WTC11 (cell line): ENCODE data around the gene GRM3.

ENCODE experiments used
- JUN ChIP-seq: sonication (generic); formaldehyde crosslinking; IDR thresholded peaks from 2 replicates; pipeline ENCODE4 v1.8.0; 2023; ENCODE audit warnings: mild to moderate bottlenecking, missing genetic modification reagents
- ZNF121 ChIP-seq: sonication (generic); formaldehyde crosslinking; IDR thresholded peaks from 2 replicates; pipeline ENCODE4 v1.8.0; 2023; ENCODE audit warnings: missing genetic modification reagents
- ZNF317 ChIP-seq: sonication (generic); formaldehyde crosslinking; IDR thresholded peaks from 2 replicates; pipeline ENCODE4 v1.8.1; 2023; ENCODE audit warnings: low read depth, mild to moderate bottlenecking, moderate library complexity, missing genetic modification reagents, borderline replicate concordance
- TF ChIP-seq, protein P1 (sequence below): fragments of 200-600 bp; IDR thresholded peaks from 2 replicates; pipeline ENCODE4 v1.8.0; 2022; ENCODE audit warnings: antibody characterized with exemption
- TF ChIP-seq, protein P2 (sequence below): sonication (generic); formaldehyde crosslinking; IDR thresholded peaks from 2 replicates; pipeline ENCODE4 v1.8.1; 2023; ENCODE audit warnings: mild to moderate bottlenecking, missing genetic modification reagents, borderline replicate concordance
- TF ChIP-seq, protein P3 (sequence below): sonication (generic); formaldehyde crosslinking; IDR thresholded peaks from 2 replicates; pipeline ENCODE4 v1.8.0; 2022; ENCODE audit warnings: missing genetic modification reagents
- TF ChIP-seq, protein P4 (sequence below): sonication (generic); formaldehyde crosslinking; IDR thresholded peaks from 2 replicates; pipeline ENCODE4 v1.8.0; 2022; ENCODE audit warnings: mild to moderate bottlenecking, missing genetic modification reagents
- TF ChIP-seq, protein P5 (sequence below): sonication (generic); formaldehyde crosslinking; IDR thresholded peaks from 2 replicates; pipeline ENCODE4 v1.8.0; 2022; ENCODE audit warnings: mild to moderate bottlenecking, missing genetic modification reagents
- TF ChIP-seq, protein P6 (sequence below): sonication (generic); formaldehyde crosslinking; conservative IDR thresholded peaks from 2 replicates; pipeline ENCODE4 v1.8.1; 2022; ENCODE audit warnings: mild to moderate bottlenecking, missing genetic modification reagents

DNA sequence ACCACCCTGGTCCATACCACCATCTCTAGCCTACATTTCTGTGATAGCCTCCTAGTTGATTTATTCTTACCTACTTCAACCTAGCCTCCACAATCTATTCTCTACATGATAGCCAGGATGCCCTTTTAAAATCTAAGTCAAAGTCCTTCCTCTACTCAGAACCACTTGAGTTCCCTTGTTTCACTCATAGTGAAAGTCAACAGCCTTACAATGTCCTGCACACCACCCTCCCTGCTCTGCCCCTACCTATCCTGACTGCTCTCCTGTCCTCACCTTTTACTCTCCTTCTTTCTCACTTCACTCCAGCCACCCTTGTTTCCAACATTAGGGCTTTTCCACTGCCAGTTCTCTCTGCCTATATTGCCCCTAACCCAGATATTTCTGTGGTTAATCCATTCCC is 146.7 kb downstream of the GRM3 start:
- TF ChIP-seq, protein P1, sequence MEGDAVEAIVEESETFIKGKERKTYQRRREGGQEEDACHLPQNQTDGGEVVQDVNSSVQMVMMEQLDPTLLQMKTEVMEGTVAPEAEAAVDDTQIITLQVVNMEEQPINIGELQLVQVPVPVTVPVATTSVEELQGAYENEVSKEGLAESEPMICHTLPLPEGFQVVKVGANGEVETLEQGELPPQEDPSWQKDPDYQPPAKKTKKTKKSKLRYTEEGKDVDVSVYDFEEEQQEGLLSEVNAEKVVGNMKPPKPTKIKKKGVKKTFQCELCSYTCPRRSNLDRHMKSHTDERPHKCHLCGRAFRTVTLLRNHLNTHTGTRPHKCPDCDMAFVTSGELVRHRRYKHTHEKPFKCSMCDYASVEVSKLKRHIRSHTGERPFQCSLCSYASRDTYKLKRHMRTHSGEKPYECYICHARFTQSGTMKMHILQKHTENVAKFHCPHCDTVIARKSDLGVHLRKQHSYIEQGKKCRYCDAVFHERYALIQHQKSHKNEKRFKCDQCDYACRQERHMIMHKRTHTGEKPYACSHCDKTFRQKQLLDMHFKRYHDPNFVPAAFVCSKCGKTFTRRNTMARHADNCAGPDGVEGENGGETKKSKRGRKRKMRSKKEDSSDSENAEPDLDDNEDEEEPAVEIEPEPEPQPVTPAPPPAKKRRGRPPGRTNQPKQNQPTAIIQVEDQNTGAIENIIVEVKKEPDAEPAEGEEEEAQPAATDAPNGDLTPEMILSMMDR: no peak
- TF ChIP-seq, protein P2, sequence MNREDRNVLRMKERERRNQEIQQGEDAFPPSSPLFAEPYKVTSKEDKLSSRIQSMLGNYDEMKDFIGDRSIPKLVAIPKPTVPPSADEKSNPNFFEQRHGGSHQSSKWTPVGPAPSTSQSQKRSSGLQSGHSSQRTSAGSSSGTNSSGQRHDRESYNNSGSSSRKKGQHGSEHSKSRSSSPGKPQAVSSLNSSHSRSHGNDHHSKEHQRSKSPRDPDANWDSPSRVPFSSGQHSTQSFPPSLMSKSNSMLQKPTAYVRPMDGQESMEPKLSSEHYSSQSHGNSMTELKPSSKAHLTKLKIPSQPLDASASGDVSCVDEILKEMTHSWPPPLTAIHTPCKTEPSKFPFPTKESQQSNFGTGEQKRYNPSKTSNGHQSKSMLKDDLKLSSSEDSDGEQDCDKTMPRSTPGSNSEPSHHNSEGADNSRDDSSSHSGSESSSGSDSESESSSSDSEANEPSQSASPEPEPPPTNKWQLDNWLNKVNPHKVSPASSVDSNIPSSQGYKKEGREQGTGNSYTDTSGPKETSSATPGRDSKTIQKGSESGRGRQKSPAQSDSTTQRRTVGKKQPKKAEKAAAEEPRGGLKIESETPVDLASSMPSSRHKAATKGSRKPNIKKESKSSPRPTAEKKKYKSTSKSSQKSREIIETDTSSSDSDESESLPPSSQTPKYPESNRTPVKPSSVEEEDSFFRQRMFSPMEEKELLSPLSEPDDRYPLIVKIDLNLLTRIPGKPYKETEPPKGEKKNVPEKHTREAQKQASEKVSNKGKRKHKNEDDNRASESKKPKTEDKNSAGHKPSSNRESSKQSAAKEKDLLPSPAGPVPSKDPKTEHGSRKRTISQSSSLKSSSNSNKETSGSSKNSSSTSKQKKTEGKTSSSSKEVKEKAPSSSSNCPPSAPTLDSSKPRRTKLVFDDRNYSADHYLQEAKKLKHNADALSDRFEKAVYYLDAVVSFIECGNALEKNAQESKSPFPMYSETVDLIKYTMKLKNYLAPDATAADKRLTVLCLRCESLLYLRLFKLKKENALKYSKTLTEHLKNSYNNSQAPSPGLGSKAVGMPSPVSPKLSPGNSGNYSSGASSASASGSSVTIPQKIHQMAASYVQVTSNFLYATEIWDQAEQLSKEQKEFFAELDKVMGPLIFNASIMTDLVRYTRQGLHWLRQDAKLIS (CRISPR knock-in tag): no peak
- TF ChIP-seq, protein P3, sequence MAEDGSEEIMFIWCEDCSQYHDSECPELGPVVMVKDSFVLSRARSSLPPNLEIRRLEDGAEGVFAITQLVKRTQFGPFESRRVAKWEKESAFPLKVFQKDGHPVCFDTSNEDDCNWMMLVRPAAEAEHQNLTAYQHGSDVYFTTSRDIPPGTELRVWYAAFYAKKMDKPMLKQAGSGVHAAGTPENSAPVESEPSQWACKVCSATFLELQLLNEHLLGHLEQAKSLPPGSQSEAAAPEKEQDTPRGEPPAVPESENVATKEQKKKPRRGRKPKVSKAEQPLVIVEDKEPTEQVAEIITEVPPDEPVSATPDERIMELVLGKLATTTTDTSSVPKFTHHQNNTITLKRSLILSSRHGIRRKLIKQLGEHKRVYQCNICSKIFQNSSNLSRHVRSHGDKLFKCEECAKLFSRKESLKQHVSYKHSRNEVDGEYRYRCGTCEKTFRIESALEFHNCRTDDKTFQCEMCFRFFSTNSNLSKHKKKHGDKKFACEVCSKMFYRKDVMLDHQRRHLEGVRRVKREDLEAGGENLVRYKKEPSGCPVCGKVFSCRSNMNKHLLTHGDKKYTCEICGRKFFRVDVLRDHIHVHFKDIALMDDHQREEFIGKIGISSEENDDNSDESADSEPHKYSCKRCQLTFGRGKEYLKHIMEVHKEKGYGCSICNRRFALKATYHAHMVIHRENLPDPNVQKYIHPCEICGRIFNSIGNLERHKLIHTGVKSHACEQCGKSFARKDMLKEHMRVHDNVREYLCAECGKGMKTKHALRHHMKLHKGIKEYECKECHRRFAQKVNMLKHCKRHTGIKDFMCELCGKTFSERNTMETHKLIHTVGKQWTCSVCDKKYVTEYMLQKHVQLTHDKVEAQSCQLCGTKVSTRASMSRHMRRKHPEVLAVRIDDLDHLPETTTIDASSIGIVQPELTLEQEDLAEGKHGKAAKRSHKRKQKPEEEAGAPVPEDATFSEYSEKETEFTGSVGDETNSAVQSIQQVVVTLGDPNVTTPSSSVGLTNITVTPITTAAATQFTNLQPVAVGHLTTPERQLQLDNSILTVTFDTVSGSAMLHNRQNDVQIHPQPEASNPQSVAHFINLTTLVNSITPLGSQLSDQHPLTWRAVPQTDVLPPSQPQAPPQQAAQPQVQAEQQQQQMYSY: no peak
- TF ChIP-seq JUN (CRISPR knock-in tag) (no peak), ZNF317 (no peak), ZNF121 (no peak)
- TF ChIP-seq, protein P4, sequence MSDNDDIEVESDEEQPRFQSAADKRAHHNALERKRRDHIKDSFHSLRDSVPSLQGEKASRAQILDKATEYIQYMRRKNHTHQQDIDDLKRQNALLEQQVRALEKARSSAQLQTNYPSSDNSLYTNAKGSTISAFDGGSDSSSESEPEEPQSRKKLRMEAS (CRISPR knock-in tag): no peak
- TF ChIP-seq, protein P5, sequence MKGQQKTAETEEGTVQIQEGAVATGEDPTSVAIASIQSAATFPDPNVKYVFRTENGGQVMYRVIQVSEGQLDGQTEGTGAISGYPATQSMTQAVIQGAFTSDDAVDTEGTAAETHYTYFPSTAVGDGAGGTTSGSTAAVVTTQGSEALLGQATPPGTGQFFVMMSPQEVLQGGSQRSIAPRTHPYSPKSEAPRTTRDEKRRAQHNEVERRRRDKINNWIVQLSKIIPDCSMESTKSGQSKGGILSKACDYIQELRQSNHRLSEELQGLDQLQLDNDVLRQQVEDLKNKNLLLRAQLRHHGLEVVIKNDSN (CRISPR knock-in tag): no peak
- TF ChIP-seq, protein P6, sequence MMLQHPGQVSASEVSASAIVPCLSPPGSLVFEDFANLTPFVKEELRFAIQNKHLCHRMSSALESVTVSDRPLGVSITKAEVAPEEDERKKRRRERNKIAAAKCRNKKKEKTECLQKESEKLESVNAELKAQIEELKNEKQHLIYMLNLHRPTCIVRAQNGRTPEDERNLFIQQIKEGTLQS: no peak
